Activated T-cell treated with anti-CD3 and anti-CD28 coated beads, Interleukin-2, amount 50 U/mL, for 48 hours (primary cell): ENCODE results near the gene TKFC.

Experiments used
- DNase-seq, 2 experiments: peaks; one replicate each; pipeline ENCODE4 v3.0.0-alpha.2; 2020

Gene TKFC

GRCh38 chr11:61332797-61333549, at the start of gene TKFC, which contains the start of gene DDB1:
Gene TKFC (plus strand): TSS chr11:61333228. CDS start chr11:61334729, 1,501 bp downstream.
Gene DDB1 (minus strand): TSS chr11:61333105. CDS start chr11:61332968, 137 bp downstream.
- peak; percentile 98 to 99 for DNase-seq

GRCh38 chr11:61283613-61284012, 49.4 kb upstream of the TKFC start:
- DNase-seq, result no peak

- DNase-seq, result no peak
Observed at GRCh38 chr11:61287338-61287977, 45.6 kb upstream of the TKFC start.

GRCh38 chr11:61290905-61291690, 41.9 kb upstream of the TKFC start:
- DNase-seq, result peak in 1 of 2 experiments; percentile 39

- DNase-seq, result no peak
Observed at GRCh38 chr11:61292356-61292755, 40.7 kb upstream of the TKFC start.

GRCh38 chr11:61293867-61294716, 38.9 kb upstream of the TKFC start:
- DNase-seq, result peak; percentile 66 to 71

- peak; percentile 81 to 86 for DNase-seq
Observed at GRCh38 chr11:61294717-61295595, 38.1 kb upstream of the TKFC start, which contains the start of gene VWCE. Gene VWCE (minus strand): TSS chr11:61295316. CDS start chr11:61295037, 279 bp downstream.

- no peak for DNase-seq
Observed at GRCh38 chr11:61295596-61295926, 37.5 kb upstream of the TKFC start.

- no peak for DNase-seq
Observed at GRCh38 chr11:61297341-61297740, 35.7 kb upstream of the TKFC start.

GRCh38 chr11:61297746-61298145, 35.3 kb upstream of the TKFC start:
- DNase-seq, result no peak

GRCh38 chr11:61298663-61299244, 34.3 kb upstream of the TKFC start:
- no peak for DNase-seq

GRCh38 chr11:61302550-61302949, 30.5 kb upstream of the TKFC start:
- DNase-seq, result no peak

GRCh38 chr11:61303725-61304124, 29.3 kb upstream of the TKFC start:
- no peak for DNase-seq

GRCh38 chr11:61305417-61305816, 27.6 kb upstream of the TKFC start:
- no peak for DNase-seq

- no peak for DNase-seq
Observed at GRCh38 chr11:61306221-61306620, 26.8 kb upstream of the TKFC start.

GRCh38 chr11:61307354-61307753, 25.7 kb upstream of the TKFC start:
- DNase-seq, result no peak

- no peak for DNase-seq
Observed at GRCh38 chr11:61309141-61309540, 23.9 kb upstream of the TKFC start.

- peak; percentile 48 to 56 for DNase-seq
Observed at GRCh38 chr11:61309739-61310138, 23.3 kb upstream of the TKFC start.

- no peak for DNase-seq
Observed at GRCh38 chr11:61310749-61311148, 22.3 kb upstream of the TKFC start.

GRCh38 chr11:61315260-61315659, 17.8 kb upstream of the TKFC start:
- DNase-seq, result no peak
